Skin epidermis (tissue), 12 donors: ENCODE data around the gene ARFGAP1.

Source experiments
- H3K27ac ChIP-seq, 21 experiments: fragments of 200-600 bp; sonication (generic) in 11 of 21; one replicate each; pipeline ENCODE4 v1.5.0; 2020; ENCODE audit warnings: mild to moderate bottlenecking in 3 of 21, inconsistent platforms in 2 of 21, moderate library complexity in 2 of 21
- H3K4me3 ChIP-seq, 7 experiments: fragments of 200-600 bp; sonication (generic) in 2 of 7; one replicate each; pipeline ENCODE4 v1.5.0; 2020; ENCODE audit warnings: inconsistent platforms in 2 of 7, mild to moderate bottlenecking in 2 of 7, moderate library complexity in 1 of 7

ARFGAP1 gene

GRCh38 chr20:63272105-63273058, at the start of gene ARFGAP1:
Gene ARFGAP1, plus strand, starts transcription at chr20:63272813. Its CDS starts 2,768 bp downstream, at chr20:63275581.
- Histone ChIP-seq H3K27ac (peak within 1 kb of the TSS; percentile 27 to 98 (median 87)), H3K4me3 (peak within 1 kb of the TSS; percentile 66 to 100 (median 97))

DNA sequence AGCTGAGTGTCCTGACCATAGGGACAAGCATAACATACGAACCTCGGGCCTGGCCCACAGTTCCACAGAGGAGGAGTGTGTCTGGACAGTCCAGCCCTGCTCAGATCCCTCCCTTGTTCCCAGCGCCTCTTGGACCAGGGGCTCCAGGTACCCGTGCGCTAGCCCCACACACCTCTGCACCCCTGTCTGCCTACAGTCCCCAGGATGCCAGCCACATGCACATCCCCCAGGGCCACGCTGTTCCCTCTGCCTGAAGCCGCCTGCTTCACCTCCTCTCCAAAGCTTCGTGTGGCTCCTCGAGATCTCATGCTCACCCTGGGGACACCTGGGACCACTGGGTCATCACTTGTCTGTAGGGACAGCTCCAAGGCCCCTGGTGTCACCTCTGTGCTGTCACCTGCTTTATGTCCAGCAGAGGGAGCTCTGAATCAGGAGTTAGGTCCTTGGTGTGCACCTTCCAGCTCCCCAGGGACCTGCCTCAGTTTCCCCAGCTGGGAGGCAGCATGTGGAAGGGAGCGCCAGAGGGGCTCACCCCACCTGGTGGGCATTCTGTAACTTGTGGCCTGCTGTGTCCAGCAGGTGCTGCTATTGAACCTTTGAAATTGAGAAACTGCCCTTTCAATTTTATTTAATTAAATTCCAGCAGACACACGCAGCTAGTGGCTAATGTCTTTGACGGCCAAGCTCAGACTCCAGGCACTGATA, 49.3 kb upstream of the ARFGAP1 start:
- H3K27ac ChIP-seq, result no peak overlapping the region
- H3K4me3 ChIP-seq, result no peak overlapping the region

DNA sequence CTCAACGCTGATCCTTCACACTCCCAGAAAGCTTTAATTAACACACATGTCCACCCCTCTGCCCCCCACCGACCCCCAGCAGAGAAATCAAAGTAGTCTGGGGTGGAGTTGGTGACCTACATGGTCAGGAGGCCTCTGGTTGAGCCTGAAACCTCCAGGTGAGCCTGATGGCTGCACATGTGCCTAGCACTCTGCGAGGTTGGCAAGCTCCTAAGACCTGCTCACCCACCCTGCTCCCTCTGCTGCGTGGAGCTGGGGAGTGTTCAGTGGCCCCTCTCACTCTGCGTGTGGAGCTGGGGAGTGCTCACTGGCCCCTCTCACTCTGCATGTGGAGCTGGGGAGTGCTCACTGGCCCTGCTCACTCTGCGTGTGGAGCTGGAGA, 48.8 kb upstream of the ARFGAP1 start:
- Histone ChIP-seq H3K4me3 (no peak overlapping the region), H3K27ac (no peak overlapping the region)

- H3K27ac ChIP-seq, result no peak overlapping the region
- no peak overlapping the region for H3K4me3 ChIP-seq
Measured at GRCh38 chr20:63224412-63225081, 48.1 kb upstream of the ARFGAP1 start.

DNA sequence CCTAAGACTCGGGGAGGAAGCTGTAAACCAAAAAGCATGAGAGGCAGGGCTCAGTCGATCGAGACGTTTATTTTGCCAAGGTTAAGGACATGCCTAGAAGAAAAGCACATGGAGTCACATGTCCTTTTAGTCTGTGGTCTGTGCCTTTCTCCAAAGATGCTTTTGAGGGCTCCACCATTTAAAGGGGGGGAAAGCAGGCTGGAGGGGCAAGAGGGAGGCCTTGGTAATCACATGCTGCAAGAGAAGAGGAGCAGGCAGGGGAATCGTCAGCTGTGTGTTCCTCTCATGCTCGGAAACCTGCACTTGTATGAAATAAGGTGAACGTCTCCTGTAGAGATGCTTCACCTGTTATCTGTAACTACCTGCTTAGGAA, 47.5 kb upstream of the ARFGAP1 start:
- Histone ChIP-seq H3K27ac (no peak overlapping the region), H3K4me3 (no peak overlapping the region)

- no peak overlapping the region for H3K27ac ChIP-seq
- no peak overlapping the region for H3K4me3 ChIP-seq
Measured at GRCh38 chr20:63226042-63226943, 46.3 kb upstream of the ARFGAP1 start.

GRCh38 chr20:63227260-63227659, 45.4 kb upstream of the ARFGAP1 start:
- Histone ChIP-seq H3K27ac (no peak overlapping the region), H3K4me3 (no peak overlapping the region)

GRCh38 chr20:63228806-63229205, 43.8 kb upstream of the ARFGAP1 start:
- H3K4me3 ChIP-seq, result no peak overlapping the region

DNA sequence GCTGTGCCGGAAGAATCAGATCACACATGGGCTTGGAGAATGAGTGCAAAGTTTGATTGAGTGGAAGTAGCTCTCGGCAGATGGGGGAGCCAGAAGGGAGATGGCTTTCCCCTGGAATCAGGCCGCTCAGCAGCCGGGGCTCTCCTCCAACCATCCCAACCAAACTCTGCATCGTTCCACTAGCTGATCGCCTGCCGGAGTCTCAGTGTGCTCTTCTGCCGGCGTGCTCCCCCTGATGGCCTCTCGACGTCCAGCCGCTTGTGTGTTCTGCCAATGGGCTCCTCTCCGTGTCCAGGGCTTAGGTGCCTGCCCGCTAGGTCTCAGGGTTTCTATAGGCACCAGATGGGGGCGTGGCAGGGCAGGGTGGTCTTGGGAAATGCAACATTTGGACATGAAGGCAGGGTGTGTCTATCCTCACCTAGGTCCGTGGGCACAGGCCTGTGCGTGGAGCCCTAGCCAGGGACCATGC, 41.8 kb upstream of the ARFGAP1 start:
- Histone ChIP-seq H3K27ac (no peak overlapping the region), H3K4me3 (no peak overlapping the region)

More at GRCh38 chr20:63228806-63229205, 43.8 kb upstream of the ARFGAP1 start:
- no peak overlapping the region for H3K27ac ChIP-seq

DNA sequence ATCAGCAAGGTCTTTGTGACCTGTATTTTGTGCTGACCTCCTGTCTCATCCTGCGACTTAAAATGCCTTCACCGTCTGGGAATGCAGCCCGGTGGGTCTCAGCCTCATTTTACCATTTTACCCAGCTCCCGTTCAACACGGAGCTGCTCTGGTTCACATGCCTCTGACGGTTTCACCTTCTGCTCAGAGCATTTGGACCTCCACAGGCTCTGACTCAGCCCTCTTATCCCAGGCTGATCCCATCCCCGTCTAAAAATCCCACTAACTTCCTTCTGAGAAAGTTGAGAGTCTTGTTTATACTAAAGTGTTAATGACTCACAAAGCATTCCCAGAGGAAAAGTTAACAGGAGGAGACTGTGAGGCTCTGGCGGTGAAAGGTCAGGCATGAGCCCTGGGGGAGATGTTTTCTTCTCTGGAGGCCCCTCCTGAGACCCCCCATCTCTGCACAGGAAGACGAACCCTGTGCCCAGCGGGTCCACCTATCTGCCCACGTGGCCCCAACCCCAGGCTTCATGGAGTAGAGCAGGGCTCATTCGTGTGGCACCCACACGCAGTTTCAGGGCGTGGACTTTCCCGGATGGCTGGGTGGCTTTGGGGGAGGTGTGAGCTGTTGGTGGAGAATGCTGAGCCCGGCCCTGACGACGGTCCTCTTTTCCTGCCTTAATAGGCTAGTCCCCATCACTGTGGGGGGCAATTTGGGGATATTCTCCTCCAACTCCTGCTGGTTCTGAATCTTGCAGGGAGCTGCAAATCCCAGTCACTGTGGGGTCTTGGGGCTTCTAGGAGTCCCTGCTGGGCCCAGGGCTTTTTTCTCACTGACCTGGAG, 40.2 kb upstream of the ARFGAP1 start:
- Histone ChIP-seq H3K4me3 (no peak overlapping the region), H3K27ac (peak overlapping the region in 1 of 21 experiments; percentile 50)

DNA sequence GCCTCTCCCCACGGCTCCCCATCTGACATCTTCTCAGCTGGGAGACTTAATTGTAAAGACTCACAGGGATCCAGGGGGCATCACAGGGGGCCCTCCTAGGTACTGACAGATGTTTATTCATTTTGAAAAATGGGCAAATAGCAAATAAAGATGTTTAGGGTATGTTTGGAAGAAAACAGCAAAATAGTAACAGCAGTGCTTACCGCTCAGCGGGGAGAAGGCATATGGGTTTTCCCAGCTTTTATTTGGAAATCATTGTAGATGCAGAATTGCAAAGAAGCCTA, 39.6 kb upstream of the ARFGAP1 start:
- no peak overlapping the region for H3K27ac ChIP-seq
- H3K4me3 ChIP-seq, result no peak overlapping the region

DNA sequence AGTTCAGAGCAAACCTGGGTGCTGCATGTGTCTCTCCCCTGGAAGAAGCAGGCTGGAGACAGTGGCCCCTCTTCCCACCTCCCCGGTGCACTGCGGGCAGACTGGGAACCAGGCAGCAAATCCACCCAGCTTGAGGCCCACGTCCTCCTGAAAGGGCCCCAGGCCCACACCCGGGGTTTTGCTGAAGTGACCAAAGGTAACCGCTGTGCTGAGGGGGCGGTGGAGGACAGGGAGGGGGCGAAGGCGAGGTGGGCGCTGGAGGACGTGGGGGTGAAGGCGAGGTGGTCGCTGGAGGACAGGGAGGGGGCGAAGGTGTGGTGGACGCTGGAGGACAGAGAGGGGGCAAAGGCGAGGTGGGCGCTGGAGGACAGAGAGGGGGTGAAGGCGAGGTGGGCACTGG, 38.7 kb upstream of the ARFGAP1 start:
- no peak overlapping the region for H3K27ac ChIP-seq

GRCh38 chr20:63234693-63235398, 37.8 kb upstream of the ARFGAP1 start:
- Histone ChIP-seq H3K27ac (no peak overlapping the region), H3K4me3 (no peak overlapping the region)

More for the DNA sequence above, 38.7 kb upstream of the ARFGAP1 start:
- no peak overlapping the region for H3K4me3 ChIP-seq

DNA sequence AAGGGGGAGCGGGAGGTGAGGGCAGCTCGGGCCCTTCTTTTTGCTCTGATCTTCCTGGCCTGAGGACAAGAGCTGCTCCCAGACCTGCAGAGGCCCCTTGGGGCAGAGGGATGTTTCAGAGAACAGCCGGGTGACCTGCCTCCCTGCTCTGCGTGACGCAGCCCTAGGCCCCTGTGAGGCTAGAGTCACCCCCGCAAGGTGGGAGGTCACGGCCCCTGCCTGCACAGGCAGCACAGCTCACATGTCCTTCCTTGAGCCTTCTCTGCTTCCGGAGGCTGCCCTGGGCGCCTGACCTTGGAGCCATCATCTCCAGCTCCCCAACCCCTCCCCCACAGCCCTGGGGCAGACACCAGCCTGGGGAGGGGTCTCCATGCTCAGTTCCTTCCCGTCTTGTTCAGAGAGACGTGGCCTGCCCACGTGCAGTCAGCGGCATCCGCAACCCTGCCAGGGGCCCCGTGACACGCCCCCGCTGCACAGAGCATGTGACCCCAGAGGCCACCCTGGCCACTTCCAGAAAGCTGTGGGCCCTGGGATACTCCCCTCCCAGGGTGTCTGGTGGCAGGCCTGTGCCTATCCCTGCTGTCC, 37.1 kb upstream of the ARFGAP1 start, which contains the start of gene BIRC7:
BIRC7 (plus strand) TSS at position 507 of the 585 bp plus-strand sequence. CDS start 192 bp downstream, outside the sequence.
- Histone ChIP-seq H3K4me3 (no peak within 1 kb of the TSS), H3K27ac (peak within 1 kb of the TSS in 2 of 21 experiments; percentile 19 to 58)

- H3K4me3 ChIP-seq, result no peak overlapping the region
- peak overlapping the region in 2 of 21 experiments; percentile 19 to 58 for H3K27ac ChIP-seq
Measured at GRCh38 chr20:63236116-63236837, 36.3 kb upstream of the ARFGAP1 start.

- Histone ChIP-seq H3K4me3 (no peak overlapping the region), H3K27ac (no peak overlapping the region)
Measured at GRCh38 chr20:63238031-63238430, 34.6 kb upstream of the ARFGAP1 start.
